Gastroesophageal sphincter (tissue), 4 donors: ENCODE measurements around the gene GALNT2. TPM values are rescaled to one million over a fixed set of nuclear protein-coding genes. Genes with fewer than 3 reads are reported as not detected.

Experiments
- ATAC-seq: fragments of 150-250 bp; one replicate; pipeline ENCODE4 v1.9.1; 2016; ENCODE audit warnings: mild to moderate bottlenecking, moderate library complexity
- H3K27ac ChIP-seq, 4 donors: fragments of 200-600 bp; sonication (generic) in 3 of 4; 1 replicate in 3 of 4; 2 replicates in 1 of 4; pipeline ENCODE4 v1.5.1; 2016 to 2019
- H3K27me3 ChIP-seq: fragments of 200-600 bp; sonication (generic); one replicate; pipeline ENCODE4 v1.5.1; 2019
- H3K36me3 ChIP-seq, 2 donors: fragments of 200-600 bp; sonication (generic); one replicate each; pipeline ENCODE4 v1.5.1; 2019; ENCODE audit warnings: control low read depth in 1 of 2
- H3K4me1 ChIP-seq, 3 donors: fragments of 200-600 bp; sonication (generic); 1 replicate in 2 of 3; 2 replicates in 1 of 3; pipeline ENCODE4 v1.5.1; 2016 to 2019; ENCODE audit warnings: control low read depth in 2 of 3
- H3K4me3 ChIP-seq, 2 donors: fragments of 200-600 bp; sonication (generic); one replicate each; pipeline ENCODE4 v1.5.1; 2019; ENCODE audit warnings: mild to moderate bottlenecking in 1 of 2, moderate library complexity in 1 of 2
- H3K9me3 ChIP-seq, 3 donors: fragments of 200-600 bp; sonication (generic); one replicate each; pipeline ENCODE4 v1.5.1; 2017 to 2019; ENCODE audit warnings: control low read depth in 2 of 3
- CTCF ChIP-seq, 4 experiments: fragments of 200-600 bp in 2 of 4; fragments of 450-650 bp in 2 of 4; sonication (generic) in 1 of 4; IDR thresholded peaks; one replicate each; pipeline ENCODE4 v1.5.1; 2017 to 2019; ENCODE audit warnings: antibody characterized with exemption in 4 of 4, mild to moderate bottlenecking in 2 of 4, moderate library complexity in 2 of 4
- EP300 ChIP-seq: sonication (generic); formaldehyde crosslinking; IDR thresholded peaks from one replicate; pipeline ENCODE4 v1.6.1; 2017; ENCODE audit warnings: antibody characterized with exemption, mild to moderate bottlenecking
- POLR2A ChIP-seq, 2 donors: fragments of 450-650 bp; IDR thresholded peaks; one replicate each; pipeline ENCODE4 v1.6.1; 2017; ENCODE audit warnings: antibody characterized with exemption in 2 of 2, mild to moderate bottlenecking in 2 of 2, moderate library complexity in 1 of 2
- POLR2AphosphoS5 ChIP-seq: sonication (generic); formaldehyde crosslinking; IDR thresholded peaks from one replicate; pipeline ENCODE4 v1.6.1; 2017; ENCODE audit warnings: antibody characterized with exemption
- WGBS, 2 donors: methylation state at CpG; one replicate each; pipeline ENCODE4 v1.1.5; 2018; ENCODE audit warnings: low coverage in 1 of 2; 5-methylcytosine and 5-hydroxymethylcytosine counted together
- total RNA-seq, 4 donors: library from RNA; depleted of rRNA; stranded (reverse); fragments of >200 nt; gene quantifications; one replicate each; pipeline ENCODE4 v1.1.0, GENCODE V29; 2016

Gene GALNT2
- total RNA-seq, 4 donors from 2014 or later: 95.3 to 160 (median 134) TPM

- H3K36me3 ChIP-seq: no peaks in the 10 kb centered on the region
- H3K9me3 ChIP-seq: no peaks in the 10 kb centered on the region
- H3K4me1 ChIP-seq: peaks cover 4 to 89% (median 22%) of the 10 kb centered on the region in 3 donors
- ATAC-seq: no peak
- no peaks in the 10 kb centered on the region for H3K27me3 ChIP-seq
- TF ChIP-seq CTCF (IDR thresholded peaks at IDR 0.05) (no peak), POLR2A (IDR thresholded peaks at IDR 0.05) (no peak), EP300 (no peak), POLR2AphosphoS5 (no peak)
- 84 to 90% methylated on average over 3 to 4 of the region's 4 CpGs for WGBS, 2 donors
- no peak overlapping the region for H3K4me3 ChIP-seq
- H3K27ac ChIP-seq: no peak overlapping the region
These were observed 89.5 kb downstream of the GALNT2 start for GRCh38 chr1:230156536-230156935.

- H3K36me3 ChIP-seq: no peaks in the 10 kb centered on the region
- H3K9me3 ChIP-seq: no peaks in the 10 kb centered on the region
- H3K4me1 ChIP-seq: peaks cover 4 to 97% (median 22%) of the 10 kb centered on the region in 3 donors
- no peak overlapping the region for H3K4me3 ChIP-seq
- no peak for TF ChIP-seq EP300
- TF ChIP-seq POLR2A (IDR thresholded peaks at IDR 0.05): no peak
- TF ChIP-seq POLR2AphosphoS5: no peak
- no peak for TF ChIP-seq CTCF (IDR thresholded peaks at IDR 0.05)
- H3K27me3 ChIP-seq: no peaks in the 10 kb centered on the region
- WGBS, 2 donors: 57 to 64% methylated on average over 9 to 12 of the region's 12 CpGs
- no peak for ATAC-seq
- peak overlapping the region in 2 of 4 donors; percentile 16 to 24 for H3K27ac ChIP-seq
These were observed 90.7 kb downstream of the GALNT2 start for GRCh38 chr1:230157420-230158390.

DNA sequence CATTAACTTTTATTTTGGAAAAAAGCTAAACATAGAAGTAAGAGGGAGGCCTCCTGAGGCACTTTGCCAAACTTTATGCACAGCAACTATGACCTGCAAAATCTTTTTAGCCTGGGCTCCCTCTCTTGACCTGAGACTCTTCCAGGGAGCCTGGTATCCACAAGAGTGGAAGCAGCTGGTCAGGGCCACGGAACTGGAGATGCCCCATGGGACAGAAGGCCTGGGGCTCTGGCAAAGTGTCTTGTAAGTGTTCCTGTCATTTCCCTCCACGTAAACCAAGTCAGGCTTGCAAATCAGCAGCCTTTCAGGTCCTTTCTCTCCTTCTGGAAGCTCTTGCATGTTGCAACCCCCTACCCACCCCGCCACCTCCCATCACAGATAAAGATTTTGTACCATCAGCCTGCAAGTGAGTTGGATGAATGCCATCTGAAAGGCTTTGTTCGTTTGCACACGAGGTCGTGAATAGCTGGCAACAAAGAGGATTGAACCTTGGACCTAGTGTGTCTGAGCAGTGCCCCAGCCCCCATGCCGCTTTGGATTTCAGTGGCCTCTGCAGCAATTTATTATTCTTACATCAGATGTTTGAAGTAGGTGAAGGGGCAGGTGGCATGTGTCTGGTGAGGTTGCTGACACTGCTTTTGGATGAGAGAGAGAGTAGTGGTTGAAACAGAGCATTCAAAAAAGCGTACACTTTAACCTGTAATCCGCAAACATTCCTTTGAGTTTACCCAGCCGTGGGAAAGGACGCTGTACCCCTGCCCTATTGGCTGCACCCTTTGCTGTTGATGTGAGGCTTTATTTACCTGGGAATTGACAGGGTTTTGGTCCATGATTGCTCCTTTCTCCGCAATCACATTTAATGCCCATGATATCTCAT lies 91.6 kb downstream of the GALNT2 start:
- no peaks in the 10 kb centered on the region for H3K27me3 ChIP-seq
- no peak overlapping the region for H3K4me3 ChIP-seq
- WGBS, 2 donors: 54 to 74% methylated on average over 11 of the region's 12 CpGs
- H3K27ac ChIP-seq: peak overlapping the region in 3 of 4 donors; percentile 16 to 24 (median 18)
- peaks cover 4 to 98% (median 20%) of the 10 kb centered on the region in 3 donors for H3K4me1 ChIP-seq
- H3K9me3 ChIP-seq: no peaks in the 10 kb centered on the region
- no peak for TF ChIP-seq CTCF (IDR thresholded peaks at IDR 0.05)
- TF ChIP-seq POLR2AphosphoS5: no peak
- TF ChIP-seq EP300: no peak
- no peak for TF ChIP-seq POLR2A (IDR thresholded peaks at IDR 0.05)
- no peaks in the 10 kb centered on the region for H3K36me3 ChIP-seq
- no peak for ATAC-seq

DNA sequence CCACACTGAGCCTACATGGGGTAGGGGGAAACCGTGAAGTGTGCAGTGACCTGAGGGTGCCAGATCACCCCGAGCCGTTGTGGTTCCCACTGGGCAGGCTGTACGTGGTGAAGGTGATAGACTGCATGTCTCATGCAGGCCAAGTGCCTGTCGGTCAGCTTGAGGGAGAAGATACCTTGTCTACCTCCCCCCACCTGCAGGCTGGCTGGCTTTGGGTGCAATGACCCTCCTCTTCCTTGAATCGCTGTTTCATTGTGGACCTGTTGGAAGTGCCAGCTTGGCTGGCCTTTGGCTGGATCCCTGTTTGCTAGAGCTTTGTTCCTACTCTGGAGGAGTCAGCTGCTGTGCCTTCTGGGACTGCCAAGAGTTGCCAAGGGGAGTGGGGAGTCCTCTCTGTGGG lies 92.5 kb downstream of the GALNT2 start:
- no peak overlapping the region for H3K27ac ChIP-seq
- peaks cover under 1 to 95% (median 14%) of the 10 kb centered on the region in 3 donors for H3K4me1 ChIP-seq
- WGBS, 2 donors: 87 to 92% methylated on average over 2 to 6 of the region's 6 CpGs
- no peaks in the 10 kb centered on the region for H3K9me3 ChIP-seq
- ATAC-seq: no peak
- no peaks in the 10 kb centered on the region for H3K27me3 ChIP-seq
- H3K36me3 ChIP-seq: no peaks in the 10 kb centered on the region
- H3K4me3 ChIP-seq: no peak overlapping the region
- no peak for TF ChIP-seq CTCF (IDR thresholded peaks at IDR 0.05)
- TF ChIP-seq EP300: no peak
- TF ChIP-seq POLR2A (IDR thresholded peaks at IDR 0.05): no peak
- no peak for TF ChIP-seq POLR2AphosphoS5
